Fibroblast of lung (primary cell): ENCODE data around the gene LSR. TPM values are rescaled to one million over a fixed set of nuclear protein-coding genes. Genes with fewer than 3 reads are reported as not detected.

Experiments
- DNase-seq, 2 donors: peaks; one replicate each; pipeline versions ENCODE4 v3.0.0 to v3.0.0-alpha.2; 2010; ENCODE audit warnings: low read depth in 2 of 2
- H2AFZ ChIP-seq: 2 replicates; pipeline ENCODE4 v1.5.1; 2012; ENCODE audit warnings: low read length, control low read depth, inconsistent platforms
- H3K27ac ChIP-seq: 2 replicates; pipeline ENCODE4 v1.5.1; 2011; ENCODE audit warnings: low read length, control low read depth; ENCODE audit not compliant: insufficient read depth
- H3K27me3 ChIP-seq: 2 replicates; pipeline ENCODE4 v1.5.1; 2011; ENCODE audit warnings: mild to moderate bottlenecking, low read length; ENCODE audit not compliant: control insufficient read depth, insufficient read depth
- H3K36me3 ChIP-seq: 2 replicates; pipeline ENCODE4 v1.5.1; 2011; ENCODE audit warnings: low read length; ENCODE audit not compliant: control insufficient read depth, insufficient read depth
- H3K4me1 ChIP-seq: 2 replicates; pipeline ENCODE4 v1.5.1; 2011; ENCODE audit warnings: low read length; ENCODE audit not compliant: control insufficient read depth, insufficient read depth; ENCODE audit errors: extremely low read depth
- H3K4me2 ChIP-seq: 2 replicates; pipeline ENCODE4 v1.5.1; 2011; ENCODE audit warnings: low read length, control low read depth; ENCODE audit not compliant: insufficient read depth; ENCODE audit errors: extremely low read depth
- H3K4me3 ChIP-seq, 4 experiments: fragments of 200-600 bp in 1 of 4; sonication (generic) in 1 of 4; replicated peaks in 1 of 4; 2 replicates each; pipeline ENCODE4 v1.5.1; 2011 to 2016; ENCODE audit warnings: low read length in 4 of 4, low read depth in 3 of 4, mild to moderate bottlenecking in 3 of 4, control low read depth in 2 of 4, inconsistent platforms in 1 of 4, mixed read lengths in 1 of 4; ENCODE audit not compliant: insufficient read depth in 1 of 4; ENCODE audit errors: control extremely low read depth in 1 of 4
- H3K79me2 ChIP-seq: 2 replicates; pipeline ENCODE4 v1.5.1; 2012; ENCODE audit warnings: mild to moderate bottlenecking, low read length, inconsistent platforms; ENCODE audit not compliant: control insufficient read depth, insufficient read depth
- H3K9ac ChIP-seq: 2 replicates; pipeline ENCODE4 v1.5.1; 2011; ENCODE audit warnings: mild to moderate bottlenecking, low read length, control low read depth; ENCODE audit not compliant: insufficient read depth
- H3K9me3 ChIP-seq: 2 replicates; pipeline ENCODE4 v1.5.1; 2012; ENCODE audit warnings: low read depth, low read length; ENCODE audit not compliant: control insufficient read depth, insufficient read depth
- H4K20me1 ChIP-seq: 2 replicates; pipeline ENCODE4 v1.5.1; 2011; ENCODE audit warnings: low read length; ENCODE audit not compliant: control insufficient read depth, insufficient read depth; ENCODE audit errors: extremely low read depth
- EZH2 ChIP-seq: IDR thresholded peaks from 2 replicates; pipeline ENCODE4 v1.5.1; 2012; ENCODE audit warnings: low read length, control low read depth, mild to moderate bottlenecking; ENCODE audit errors: missing control alignments
- polyA plus RNA-seq, 2 donors: library from polyadenylated mRNA; depleted of rRNA in 1 of 2; stranded (reverse) in 1 of 2; unstranded in 1 of 2; fragments of >200 nt; gene quantifications; 2 replicates each; pipeline ENCODE4 v1.2.1, GENCODE V29; 2011 to 2012; ENCODE audit warnings: missing spikeins in 1 of 2
- total RNA-seq: library from RNA; depleted of rRNA; stranded (reverse); fragments of >200 nt; gene quantifications from 2 replicates; pipeline ENCODE4 v1.2.1, GENCODE V29; 2014
- TF ChIP-seq, protein P1 (sequence below), 2 donors: IDR thresholded peaks in 1 of 2; conservative IDR thresholded peaks in 1 of 2; 1 replicate in 1 of 2; 2 replicates in 1 of 2; pipeline ENCODE4 v1.5.1; 2011 to 2012; ENCODE audit warnings: low read length in 2 of 2, control low read depth in 1 of 2, inconsistent platforms in 1 of 2, low read depth in 1 of 2, mild to moderate bottlenecking in 1 of 2

LSR gene
- total and polyA plus RNA-seq, 2 donors (not counting 1 experiment from before 2014, with no cell fraction given): 0.31 to 0.33 TPM

DNA sequence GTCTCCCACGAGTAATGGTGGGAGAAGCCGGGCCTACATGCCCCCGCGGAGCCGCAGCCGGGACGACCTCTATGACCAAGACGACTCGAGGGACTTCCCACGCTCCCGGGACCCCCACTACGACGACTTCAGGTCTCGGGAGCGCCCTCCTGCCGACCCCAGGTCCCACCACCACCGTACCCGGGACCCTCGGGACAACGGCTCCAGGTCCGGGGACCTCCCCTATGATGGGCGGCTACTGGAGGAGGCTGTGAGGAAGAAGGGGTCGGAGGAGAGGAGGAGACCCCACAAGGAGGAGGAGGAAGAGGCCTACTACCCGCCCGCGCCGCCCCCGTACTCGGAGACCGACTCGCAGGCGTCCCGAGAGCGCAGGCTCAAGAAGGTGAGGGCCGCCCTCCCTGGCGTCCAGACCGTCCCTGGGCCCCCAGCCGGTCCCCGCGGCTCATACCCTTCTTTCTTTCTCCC is 18.6 kb downstream of the LSR start:
- peaks cover 2% of the 10 kb centered on the region for H3K4me1 ChIP-seq
- H3K27ac ChIP-seq: peak overlapping the region; percentile 78
- H3K36me3 ChIP-seq: peaks cover 13% of the 10 kb centered on the region
- H2AFZ ChIP-seq: peak overlapping the region; percentile 49
- no peaks in the 10 kb centered on the region for H4K20me1 ChIP-seq
- TF ChIP-seq, protein P1, sequence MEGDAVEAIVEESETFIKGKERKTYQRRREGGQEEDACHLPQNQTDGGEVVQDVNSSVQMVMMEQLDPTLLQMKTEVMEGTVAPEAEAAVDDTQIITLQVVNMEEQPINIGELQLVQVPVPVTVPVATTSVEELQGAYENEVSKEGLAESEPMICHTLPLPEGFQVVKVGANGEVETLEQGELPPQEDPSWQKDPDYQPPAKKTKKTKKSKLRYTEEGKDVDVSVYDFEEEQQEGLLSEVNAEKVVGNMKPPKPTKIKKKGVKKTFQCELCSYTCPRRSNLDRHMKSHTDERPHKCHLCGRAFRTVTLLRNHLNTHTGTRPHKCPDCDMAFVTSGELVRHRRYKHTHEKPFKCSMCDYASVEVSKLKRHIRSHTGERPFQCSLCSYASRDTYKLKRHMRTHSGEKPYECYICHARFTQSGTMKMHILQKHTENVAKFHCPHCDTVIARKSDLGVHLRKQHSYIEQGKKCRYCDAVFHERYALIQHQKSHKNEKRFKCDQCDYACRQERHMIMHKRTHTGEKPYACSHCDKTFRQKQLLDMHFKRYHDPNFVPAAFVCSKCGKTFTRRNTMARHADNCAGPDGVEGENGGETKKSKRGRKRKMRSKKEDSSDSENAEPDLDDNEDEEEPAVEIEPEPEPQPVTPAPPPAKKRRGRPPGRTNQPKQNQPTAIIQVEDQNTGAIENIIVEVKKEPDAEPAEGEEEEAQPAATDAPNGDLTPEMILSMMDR (conservative IDR thresholded peaks at IDR 0.05 in 1 of 2, IDR thresholded peaks at IDR 0.05 in 1 of 2; ENCODE audit: low read depth in 1 of 2, low read length in 2 of 2): no peak
- TF ChIP-seq EZH2: no peak
- H3K4me2 ChIP-seq: peak overlapping the region; percentile 87
- DNase-seq: peak in 1 of 2 donors; percentile 33
- H3K9me3 ChIP-seq: no peaks in the 10 kb centered on the region
- H3K27me3 ChIP-seq: no peaks in the 10 kb centered on the region
- H3K9ac ChIP-seq: peak overlapping the region; percentile 89
- H3K4me3 ChIP-seq: peak overlapping the region; percentile 81 to 96 (median 88)
- peaks cover 12% of the 10 kb centered on the region for H3K79me2 ChIP-seq

DNA sequence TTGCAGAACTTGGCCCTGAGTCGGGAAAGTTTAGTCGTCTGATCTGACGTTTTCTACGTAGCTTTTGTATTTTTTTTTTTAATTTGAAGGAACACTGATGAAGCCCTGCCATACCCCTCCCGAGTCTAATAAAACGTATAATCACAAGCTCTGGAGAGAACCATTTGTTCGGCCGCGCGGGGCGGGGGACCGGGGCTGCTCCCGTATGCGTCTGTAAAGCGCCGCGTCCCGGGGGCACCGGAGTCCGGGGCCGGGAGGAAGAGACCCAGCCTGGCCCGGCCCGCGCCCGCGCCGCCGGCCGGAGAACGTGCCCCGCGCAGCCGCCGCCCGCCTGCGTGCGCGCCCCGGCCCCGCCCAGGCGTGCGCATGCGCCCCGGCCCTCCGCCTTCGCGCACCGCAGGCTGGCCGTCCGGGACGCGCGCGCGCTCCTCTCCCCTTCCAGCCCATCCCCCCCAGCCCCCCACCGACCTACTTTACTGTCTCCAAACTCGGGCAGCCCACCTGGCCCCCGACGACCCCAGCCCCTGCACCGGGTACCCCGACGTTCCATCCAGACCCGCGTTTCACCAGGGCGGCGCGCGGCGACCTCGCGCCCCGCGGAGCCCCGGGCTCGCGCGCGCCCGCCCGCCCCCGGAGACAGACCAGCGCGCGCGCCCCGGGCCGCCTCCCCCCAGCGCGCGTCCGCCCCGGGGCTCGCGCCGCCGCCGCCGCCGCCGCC is 19.2 kb downstream of the LSR start:
- H3K36me3 ChIP-seq: peaks cover 14% of the 10 kb centered on the region
- H4K20me1 ChIP-seq: no peaks in the 10 kb centered on the region
- peak overlapping the region; percentile 81 to 96 (median 88) for H3K4me3 ChIP-seq
- H3K9me3 ChIP-seq: no peaks in the 10 kb centered on the region
- peak overlapping the region; percentile 49 for H2AFZ ChIP-seq
- peak overlapping the region; percentile 89 for H3K9ac ChIP-seq
- H3K27ac ChIP-seq: peak overlapping the region; percentile 78
- H3K27me3 ChIP-seq: no peaks in the 10 kb centered on the region
- H3K4me2 ChIP-seq: peak overlapping the region; percentile 87
- peaks cover 2% of the 10 kb centered on the region for H3K4me1 ChIP-seq
- peak; percentile 62 to 67 for DNase-seq
- no peak for TF ChIP-seq EZH2
- TF ChIP-seq, protein P1 (conservative IDR thresholded peaks at IDR 0.05 in 1 of 2, IDR thresholded peaks at IDR 0.05 in 1 of 2; ENCODE audit: low read depth in 1 of 2, low read length in 2 of 2): no peak
- peaks cover 12% of the 10 kb centered on the region for H3K79me2 ChIP-seq

DNA sequence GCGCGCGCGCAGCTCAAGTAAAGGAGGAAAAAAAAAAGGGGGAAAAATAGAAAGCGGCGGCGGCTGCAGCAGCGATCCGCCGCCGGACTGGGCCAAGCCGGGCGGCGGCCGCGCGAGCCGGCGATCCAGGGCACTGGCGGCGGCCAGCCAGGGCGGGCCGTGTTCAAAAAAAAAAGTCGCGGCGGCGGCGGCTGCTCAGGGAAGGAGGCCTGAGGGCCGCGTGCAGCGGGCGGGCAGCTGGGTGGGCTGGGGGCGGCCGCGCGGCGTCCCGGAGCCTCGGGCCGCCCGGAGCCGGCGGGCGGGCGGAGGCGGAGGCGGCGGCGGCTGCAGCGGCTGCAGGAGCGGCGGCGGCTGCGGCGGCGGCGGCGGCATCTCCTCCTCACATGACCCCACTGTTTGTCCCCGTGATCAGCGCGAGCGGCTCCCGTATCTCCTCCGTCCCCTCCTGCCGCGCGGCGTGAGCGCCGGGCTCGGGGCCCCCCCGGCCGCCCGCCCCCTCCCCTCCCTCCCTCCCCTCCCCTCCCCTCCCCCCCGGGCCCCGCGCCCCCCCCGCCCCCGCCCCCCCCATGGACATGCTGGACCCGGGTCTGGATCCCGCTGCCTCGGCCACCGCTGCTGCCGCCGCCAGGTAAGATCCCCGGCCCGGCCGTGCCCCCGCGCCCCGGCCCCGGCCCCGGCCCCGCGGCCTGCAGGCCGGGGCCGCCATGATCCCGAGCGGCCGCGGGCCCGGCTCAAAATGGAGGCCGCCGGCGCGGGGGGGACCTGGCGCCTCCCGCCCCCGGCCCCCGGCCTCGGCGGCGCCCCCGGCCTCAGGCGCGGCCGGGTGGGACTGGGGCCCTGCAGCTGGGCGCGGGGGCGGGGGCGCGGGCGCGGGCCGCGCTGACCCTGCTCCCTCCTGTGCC is 20.0 kb downstream of the LSR start, which contains the start of gene USF2:
USF2 (plus strand) TSS at position 427 of the 902 bp plus-strand sequence; CDS start at position 567, 140 bp downstream.
- H3K4me1 ChIP-seq: peaks cover 2% of the 10 kb centered on the region
- TF ChIP-seq, protein P1 (conservative IDR thresholded peaks at IDR 0.05 in 1 of 2, IDR thresholded peaks at IDR 0.05 in 1 of 2; ENCODE audit: low read depth in 1 of 2, low read length in 2 of 2): no peak
- TF ChIP-seq EZH2: no peak
- no peaks in the 10 kb centered on the region for H3K27me3 ChIP-seq
- peak within 1 kb of the TSS; percentile 89 for H3K9ac ChIP-seq
- H2AFZ ChIP-seq: peak within 1 kb of the TSS; percentile 29
- peak within 1 kb of the TSS; percentile 87 for H3K4me2 ChIP-seq
- peak within 1 kb of the TSS; percentile 78 for H3K27ac ChIP-seq
- H3K36me3 ChIP-seq: peaks cover 15% of the 10 kb centered on the region
- peaks cover 12% of the 10 kb centered on the region for H3K79me2 ChIP-seq
- H3K9me3 ChIP-seq: no peaks in the 10 kb centered on the region
- H4K20me1 ChIP-seq: no peaks in the 10 kb centered on the region
- H3K4me3 ChIP-seq: peak within 1 kb of the TSS; percentile 81 to 96 (median 88)
- DNase-seq: peak; percentile 62 to 75
